AML-193 (cell line): ENCODE results near the gene SULT1E1.

Experiments
- DNase-seq, 2 experiments: peaks; one replicate each; lab custom pipeline; 2025; lab: John Stamatoyannopoulos, UW

Gene SULT1E1, protein sequence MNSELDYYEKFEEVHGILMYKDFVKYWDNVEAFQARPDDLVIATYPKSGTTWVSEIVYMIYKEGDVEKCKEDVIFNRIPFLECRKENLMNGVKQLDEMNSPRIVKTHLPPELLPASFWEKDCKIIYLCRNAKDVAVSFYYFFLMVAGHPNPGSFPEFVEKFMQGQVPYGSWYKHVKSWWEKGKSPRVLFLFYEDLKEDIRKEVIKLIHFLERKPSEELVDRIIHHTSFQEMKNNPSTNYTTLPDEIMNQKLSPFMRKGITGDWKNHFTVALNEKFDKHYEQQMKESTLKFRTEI

GRCh38 chr4:69860052-69860451 is at the start of gene SULT1E1:
SULT1E1 (minus strand) TSS chr4:69860145; CDS start chr4:69857644, 2,501 bp downstream.
- no peak for DNase-seq

DNA sequence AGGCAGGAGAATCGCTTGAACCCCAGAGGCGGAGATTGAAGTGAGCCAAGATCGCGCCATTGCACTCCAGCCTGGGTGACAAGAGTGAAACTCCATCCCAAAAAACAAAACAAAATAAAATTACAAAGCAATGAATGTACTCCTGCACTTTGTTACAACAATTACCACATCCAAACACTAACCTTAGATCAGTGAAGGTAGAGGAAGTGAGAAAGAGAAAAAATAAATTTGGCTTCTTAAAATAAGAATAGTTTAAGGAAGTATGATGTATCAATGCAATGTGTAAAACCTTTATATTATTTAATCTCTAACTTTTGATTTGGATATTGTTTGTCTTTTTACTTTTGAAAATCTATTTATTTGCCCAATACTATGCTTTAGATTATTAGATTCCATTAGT is 49.2 kb upstream of the SULT1E1 start:
- DNase-seq: no peak

GRCh38 chr4:69907151-69907550 is 47.2 kb upstream of the SULT1E1 start:
- DNase-seq: no peak

- DNase-seq: peak in 1 of 2 experiments; percentile 17
Observed at GRCh38 chr4:69896530-69897116, 36.7 kb upstream of the SULT1E1 start.

GRCh38 chr4:69894721-69895120 is 34.8 kb upstream of the SULT1E1 start:
- no peak for DNase-seq

DNA sequence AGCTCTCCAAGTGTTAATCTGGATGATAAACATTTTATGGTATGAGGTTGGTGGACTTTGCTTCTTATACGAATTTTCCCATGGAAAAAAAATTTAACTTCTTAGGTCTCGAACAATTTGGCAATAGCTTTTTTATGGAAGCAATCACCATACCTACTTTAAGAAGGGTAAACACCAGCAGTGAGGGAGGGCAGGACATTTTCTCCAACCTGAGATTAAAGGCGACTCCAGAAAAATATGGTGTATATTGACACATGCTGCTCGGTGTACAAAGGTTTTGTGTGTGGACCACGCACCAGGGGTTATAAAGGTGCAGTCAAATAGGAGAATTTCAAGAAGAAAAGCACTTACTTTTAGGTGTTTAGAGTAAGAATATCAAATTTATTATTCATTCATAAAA is 34.2 kb upstream of the SULT1E1 start:
- no peak for DNase-seq

- no peak for DNase-seq
Observed at GRCh38 chr4:69888336-69888735, 28.4 kb upstream of the SULT1E1 start.

- DNase-seq: no peak
Observed at GRCh38 chr4:69882150-69882549, 22.2 kb upstream of the SULT1E1 start.

DNA sequence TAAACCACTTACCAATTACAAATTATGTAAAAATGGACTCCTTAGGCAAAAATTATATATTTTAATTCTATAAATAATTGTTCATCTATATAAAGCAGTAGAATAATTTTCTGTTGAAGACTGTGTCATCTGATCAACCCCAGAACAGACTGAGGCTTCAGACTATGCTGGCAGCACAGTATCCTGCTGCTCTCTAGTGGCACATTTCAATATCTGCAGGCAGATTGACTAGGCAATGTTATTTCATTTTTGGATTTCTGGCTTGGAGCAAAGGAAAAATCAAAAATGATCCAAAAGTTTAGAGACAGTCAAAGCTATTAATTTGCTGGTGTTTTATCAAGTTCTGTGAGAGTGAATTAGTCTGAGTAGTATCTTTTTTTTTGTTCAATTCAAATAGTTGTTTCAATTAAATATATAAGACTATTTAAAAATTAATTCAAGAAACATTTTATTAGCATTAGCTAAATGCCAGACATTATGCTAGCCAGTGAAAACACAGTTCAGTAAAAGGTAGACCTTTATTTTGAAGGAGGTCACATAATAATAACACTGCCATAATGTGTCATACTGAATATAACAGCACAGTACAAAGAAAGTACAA is 21.3 kb upstream of the SULT1E1 start:
- DNase-seq: peak; percentile 64 to 73

GRCh38 chr4:69878250-69878649 is 18.3 kb upstream of the SULT1E1 start:
- DNase-seq: no peak

- DNase-seq: no peak
Observed at GRCh38 chr4:69877453-69877852, 17.5 kb upstream of the SULT1E1 start.

- DNase-seq: no peak
Observed at GRCh38 chr4:69876071-69876470, 16.1 kb upstream of the SULT1E1 start.

DNA sequence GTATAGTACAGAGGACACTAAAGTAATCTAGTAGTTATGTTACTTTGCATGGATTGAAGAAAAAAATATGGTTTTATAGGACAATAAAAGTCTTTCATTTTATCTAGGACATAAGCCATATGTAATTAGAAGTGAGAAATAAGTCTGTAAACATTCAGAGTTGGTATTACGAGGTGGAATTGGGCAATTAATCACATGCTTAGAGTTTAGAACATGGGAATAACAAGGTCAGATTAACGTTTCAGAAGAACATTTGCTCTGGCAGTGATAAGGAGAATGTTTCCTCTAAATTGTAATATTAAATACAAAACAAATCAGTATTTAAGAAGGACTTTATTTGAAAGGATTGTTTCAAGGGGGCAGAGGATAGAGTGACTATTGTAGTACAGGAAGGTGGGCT is 15.6 kb upstream of the SULT1E1 start:
- DNase-seq: no peak

GRCh38 chr4:69874507-69874906 is 14.6 kb upstream of the SULT1E1 start:
- no peak for DNase-seq

DNA sequence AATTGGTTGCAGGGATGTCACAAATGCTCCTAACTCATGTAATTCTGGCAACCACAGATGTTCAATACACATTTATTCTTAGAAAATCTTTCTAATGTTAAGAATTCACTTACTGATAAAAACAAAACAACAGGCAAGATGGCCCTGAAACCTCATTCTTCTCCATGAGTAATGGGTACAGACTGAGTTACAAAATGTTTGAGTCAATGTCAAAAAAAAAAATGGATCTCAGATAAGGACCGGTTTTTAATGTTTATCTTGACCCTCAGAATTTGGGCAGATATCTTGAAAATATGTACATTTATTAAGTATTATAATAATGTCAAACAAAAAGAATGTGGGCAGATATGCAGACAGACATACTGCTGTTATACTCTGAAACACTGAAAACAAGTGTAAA is 1.8 kb upstream of the SULT1E1 start:
- no peak for DNase-seq

GRCh38 chr4:69860521-69861298 is 765 bp upstream of the SULT1E1 start:
- no peak for DNase-seq

DNA sequence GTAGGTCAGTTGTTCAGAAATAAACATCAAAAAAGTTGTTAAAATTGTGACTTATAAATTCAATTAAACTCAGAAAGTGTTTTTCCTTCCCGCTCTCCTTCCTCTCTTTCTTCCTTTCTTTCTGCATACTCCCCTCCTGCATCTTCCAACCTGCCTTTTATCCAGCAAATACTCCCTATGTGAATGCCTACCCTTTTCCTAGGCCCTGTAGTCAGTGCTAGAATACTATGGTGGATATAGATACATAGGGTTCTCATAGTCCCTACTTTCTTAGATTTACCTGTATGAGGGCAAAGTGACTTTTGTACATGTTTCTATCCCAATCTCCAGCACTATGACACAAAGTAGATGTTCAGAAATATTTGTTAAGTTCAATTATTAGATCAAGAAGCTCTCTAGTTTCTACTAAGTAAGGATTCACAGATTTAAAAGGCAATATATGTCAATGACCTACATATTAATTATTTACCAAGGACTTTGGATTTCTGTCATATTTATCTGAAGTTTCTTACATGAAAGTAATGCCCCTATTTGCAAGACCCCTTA is 732 bp downstream of the SULT1E1 start:
- no peak for DNase-seq

- DNase-seq: no peak
Observed at GRCh38 chr4:69858690-69859089, 1.3 kb downstream of the SULT1E1 start.

DNA sequence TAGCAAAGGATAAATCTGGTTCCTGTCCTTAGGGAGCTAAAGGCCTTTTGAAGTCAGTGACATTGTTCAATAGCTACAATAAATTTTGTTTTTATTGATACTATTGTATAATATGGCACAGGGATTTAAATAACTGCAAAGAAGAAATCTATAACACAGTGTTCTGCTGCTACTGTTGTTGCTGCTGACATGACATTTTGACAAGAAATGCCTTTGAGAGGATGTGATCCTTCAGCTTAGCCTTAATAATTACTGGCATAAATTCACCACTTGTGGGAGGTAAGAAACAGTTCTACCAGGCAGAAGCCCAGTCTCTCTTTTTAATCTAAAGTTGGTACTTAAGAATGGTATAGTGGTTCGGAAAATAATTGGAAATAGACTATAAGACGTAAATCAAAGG is 4.1 kb downstream of the SULT1E1 start:
- no peak for DNase-seq

GRCh38 chr4:69849969-69850368 is 10.0 kb downstream of the SULT1E1 start:
- no peak for DNase-seq

DNA sequence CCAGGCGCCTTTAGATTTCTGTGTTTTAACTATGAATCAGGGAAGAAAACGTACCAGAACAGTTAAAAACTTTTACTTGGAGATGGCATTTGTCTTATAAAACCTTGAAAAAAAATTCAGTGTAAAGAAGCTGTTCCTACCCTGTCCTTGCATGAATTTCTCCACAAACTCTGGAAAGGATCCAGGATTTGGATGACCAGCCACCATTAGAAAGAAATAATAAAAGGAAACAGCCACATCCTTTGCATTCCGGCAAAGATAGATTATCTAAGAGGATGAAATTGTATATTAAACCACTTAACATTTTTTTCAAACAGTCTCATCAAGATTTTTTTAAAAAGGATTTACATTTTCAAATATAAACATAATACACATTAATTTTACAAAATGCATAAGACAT is 10.6 kb downstream of the SULT1E1 start:
- DNase-seq: no peak

GRCh38 chr4:69848028-69848427 is 11.9 kb downstream of the SULT1E1 start:
- DNase-seq: no peak
